NK-92 treated with Interleukin-12 subunit alpha and Interleukin-12 subunit beta, amount 100 ng/mL, for 24 hours (cell line): ENCODE data around the gene MIOX.
"Not testable (repeated sequence)": the region's sequence is repeated elsewhere in the genome, so short reads cannot be mapped to it uniquely, and the experiment has no call there.

Experiments used
- DNase-seq: peaks from one replicate; lab custom pipeline; 2025; lab: John Stamatoyannopoulos, UW

MIOX gene

DNA sequence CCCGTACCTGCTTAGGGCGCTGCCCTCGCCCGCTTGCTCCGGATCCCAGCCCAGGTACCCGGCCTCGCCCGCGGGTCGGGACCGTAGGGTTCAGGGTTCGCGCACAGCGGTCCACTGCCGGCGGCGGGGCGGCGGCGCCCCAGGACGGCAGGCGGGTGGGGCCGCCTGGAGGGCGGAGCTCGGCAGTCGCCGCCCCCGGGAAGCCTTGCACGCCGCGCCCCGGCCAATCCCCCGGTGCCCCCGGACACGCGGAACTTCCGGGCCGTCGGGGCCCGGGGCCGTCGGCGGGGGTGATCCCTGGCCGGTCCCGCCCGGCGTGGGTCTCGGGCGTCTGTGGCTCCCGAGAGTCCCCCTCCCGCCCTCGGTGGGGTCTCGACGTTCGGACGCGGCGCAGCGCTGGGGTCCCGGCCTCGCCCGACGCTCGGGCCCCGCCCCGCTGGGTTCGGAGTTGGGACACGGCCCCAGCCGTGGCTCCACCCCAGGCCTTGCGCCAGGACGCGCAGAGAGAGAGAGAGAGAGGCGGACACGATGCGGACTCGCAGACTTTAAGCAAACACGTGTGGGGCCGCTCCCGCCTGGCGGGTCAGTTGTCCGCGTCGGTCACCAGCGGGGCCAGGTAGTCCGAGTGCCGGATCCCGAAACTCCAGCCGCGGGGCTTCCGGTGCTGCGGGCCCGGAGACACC is 43.4 kb downstream of the MIOX start, which contains the start of gene TYMP:
TYMP (minus strand) TSS at position 116 of the 683 bp plus-strand sequence. CDS start 303 bp downstream, outside the sequence.
- DNase-seq: peak; percentile 78

DNA sequence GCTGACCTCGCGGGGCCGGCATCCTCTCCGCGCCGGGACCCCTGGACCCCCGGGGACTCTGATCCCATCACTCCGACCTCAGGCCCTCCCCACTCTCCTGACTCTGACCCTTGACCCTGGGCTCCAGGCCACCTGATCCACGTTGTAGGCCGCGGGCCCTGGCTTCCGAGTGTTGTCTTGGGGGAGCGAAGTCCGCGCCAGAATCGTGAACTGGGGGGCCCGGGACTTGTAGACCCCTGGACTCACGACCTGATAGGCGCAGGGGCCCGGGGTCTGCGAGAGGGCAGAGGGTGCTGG is 43.9 kb downstream of the MIOX start:
- DNase-seq: no peak

DNA sequence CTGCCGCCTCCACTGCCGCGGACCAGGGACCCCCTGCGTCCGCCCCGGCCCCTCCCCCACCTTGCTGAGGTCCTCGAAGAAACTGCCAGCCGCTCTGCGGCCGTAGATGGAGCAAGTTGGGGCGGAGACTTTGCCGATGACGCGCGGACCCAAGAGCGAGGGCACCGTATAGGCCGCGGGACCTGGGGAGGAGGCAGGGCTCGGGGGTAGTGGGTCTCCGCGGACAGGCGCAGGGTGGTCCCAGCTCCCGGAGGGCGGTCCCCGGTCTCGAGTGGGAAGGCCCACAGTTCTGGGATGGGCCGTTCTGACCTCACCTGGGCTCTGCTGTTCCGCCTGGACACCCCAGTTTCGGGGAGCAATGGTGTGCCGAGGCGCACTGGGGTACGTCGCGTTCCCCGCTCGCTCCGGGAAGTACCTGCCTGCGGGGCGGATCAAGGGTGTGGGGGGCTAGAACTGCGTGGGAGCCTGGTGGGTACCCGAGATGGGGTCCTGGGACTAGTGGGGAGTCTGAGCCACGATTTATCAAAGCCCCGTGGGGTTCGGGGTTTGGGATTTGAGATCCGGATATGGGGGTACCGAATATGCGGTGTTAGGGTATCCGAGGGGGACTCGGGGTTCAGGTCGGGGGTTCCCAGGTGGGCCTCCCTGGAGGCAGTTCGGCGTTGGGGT is 44.4 kb downstream of the MIOX start:
- DNase-seq: peak; percentile 85

DNA sequence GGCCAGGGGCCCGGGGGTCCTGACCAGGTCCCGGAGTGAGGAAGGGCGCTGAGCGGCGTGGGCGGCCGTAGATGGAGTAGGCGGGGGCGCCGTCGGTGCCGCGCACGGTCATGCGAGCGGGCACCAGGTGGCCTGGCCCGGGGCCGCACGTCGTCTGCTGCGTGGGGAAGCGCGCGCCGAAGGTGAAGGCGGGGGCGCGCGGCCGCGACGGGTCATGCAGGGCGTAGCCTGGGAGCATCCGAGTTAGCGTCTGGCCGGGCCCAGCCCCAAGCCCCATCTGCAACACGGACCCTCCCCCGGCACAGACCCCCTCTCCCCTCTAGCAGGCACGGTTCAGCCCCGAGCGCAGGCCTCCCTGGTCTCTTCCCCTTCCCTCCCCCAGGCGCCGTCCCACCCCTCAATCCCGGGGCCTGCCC is 44.9 kb downstream of the MIOX start:
- DNase-seq: peak; percentile 58

DNA sequence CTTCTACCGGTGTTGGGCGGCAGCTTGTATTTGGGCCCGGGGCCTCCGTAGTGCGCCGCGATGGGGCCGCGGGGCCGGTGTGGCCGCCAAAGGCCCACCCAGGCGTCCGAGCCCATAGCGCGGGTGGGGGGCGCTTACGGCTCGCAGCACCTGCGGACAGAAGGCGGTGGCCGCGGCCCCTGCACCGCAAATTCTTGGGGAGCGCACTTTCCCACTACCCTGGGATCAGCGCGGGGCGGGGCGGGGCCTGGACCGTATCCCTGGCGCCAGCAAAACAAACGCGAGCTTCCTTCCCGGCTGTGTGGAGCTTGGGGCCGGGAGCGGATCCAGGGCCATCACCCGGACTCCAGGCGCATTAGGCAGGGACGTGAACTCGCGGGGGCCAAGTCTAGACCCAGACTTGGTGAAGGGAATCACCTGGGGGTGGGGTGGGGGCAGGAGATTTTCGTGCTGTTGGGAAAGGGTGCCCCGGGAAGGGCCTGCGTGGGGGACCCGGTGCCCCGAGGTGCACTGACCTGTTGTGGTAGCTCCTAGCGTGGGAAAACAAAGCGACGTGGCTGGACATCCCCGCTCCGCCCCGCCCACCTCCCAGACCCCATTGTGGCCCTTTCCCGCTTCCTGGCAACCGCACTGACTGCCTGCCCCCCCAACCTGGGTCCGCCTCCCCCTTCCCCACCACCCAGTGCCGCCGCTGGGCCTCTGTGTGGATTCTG is 45.5 kb downstream of the MIOX start:
- peak; percentile 40 for DNase-seq

DNA sequence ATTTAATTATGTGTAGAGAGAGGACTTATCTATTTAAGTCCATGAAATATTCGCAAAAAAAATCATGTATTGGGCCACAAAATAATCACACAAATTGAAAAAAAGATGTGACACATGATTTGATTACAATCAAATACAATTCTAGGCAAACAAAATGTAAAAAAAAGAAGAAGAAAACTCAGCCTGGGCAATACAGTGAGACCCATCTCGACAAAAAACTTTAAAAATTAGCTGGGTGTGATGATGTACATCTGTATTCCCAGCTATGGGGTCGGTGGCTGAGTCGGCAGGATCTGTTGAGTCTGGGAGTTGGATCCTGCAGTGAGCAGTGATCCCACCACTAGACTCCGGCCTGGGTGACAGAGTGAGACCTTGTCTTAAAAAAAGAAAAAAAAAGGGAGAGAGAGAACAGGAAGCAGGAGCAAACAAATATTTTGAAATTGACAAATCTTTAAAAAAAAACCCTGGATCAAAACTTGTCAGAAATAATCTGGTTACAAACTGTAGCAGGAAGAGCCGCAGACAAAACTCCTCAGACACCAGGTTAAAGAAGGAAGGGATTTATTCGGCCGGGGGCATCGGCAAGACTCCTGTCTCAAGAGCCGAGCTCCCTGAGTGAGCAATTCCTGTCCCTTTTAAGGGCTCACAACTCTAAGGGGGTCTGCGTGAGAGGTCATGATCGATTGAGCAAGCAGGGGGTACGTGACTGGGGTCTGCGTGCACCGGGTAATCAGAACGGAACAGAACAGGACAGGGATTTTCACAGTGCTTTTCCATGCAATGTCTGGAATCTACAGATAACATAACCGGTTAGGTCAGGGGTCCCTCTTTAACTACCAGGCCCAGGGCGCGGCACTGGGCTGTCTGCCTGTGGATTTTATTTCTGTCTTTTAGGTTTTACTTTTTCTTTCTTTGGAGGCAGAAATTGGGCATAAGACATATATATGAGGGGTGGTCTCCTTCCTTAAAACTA is 46.5 kb downstream of the MIOX start:
- DNase-seq: no peak

DNA sequence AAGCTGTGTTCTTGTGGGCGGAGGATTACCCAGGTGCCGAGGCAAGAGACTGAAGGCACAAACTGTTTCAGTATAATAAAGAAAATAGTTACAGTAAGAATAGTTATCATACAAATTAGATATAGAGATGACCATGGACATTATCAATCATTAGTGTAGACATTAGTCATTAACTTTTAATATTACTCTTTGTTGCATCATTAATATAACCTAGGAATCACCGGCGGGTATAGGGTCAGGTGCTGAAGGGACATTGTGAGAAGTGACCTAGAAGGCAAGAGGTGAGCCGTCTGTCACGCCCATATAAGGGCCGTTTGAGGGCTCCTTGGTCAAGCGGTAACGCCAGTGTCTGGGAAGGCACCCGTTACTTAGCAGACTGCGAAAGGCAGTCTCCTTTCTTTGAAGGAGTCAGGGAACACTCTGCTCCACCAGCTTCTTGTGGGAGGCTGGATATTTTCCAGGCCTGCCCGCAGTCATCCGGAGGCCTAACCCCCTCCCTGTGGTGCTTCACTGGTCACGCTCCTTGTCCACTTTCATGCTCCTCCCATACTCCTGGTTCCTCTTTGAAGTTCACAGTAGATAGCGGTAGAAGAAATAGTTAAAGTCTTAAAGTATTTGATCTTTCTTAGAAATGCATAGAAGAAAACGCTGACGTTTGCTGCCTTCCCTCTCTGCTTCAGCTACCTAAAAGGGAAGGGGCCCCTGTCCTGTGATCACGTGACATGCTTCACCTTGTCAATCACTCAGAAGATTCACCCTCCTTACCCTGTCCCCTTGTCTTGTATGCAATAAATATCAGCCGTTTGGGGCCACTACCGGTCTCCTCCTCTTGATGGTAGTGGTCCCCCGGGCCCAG is 47.4 kb downstream of the MIOX start:
- not testable (repeated sequence) for DNase-seq

DNA sequence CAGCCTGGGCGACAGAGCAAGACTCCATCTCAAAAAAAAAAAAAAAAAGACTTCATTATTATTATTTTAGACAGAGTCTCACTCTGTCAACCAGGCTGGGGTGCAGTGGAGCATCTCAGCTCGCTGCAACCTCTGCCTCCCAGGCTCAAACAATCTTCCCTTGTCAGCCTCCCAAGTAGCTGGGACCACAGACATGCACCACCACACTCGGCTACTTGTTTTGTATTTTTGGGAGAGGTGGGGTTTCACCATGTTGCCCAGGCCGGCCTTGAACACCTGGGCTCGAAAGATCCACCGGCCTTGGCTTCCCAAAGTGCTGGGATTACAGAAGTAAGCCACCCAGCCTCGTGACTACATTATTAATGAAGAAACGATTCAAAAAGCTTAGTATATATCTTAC is 48.5 kb downstream of the MIOX start:
- DNase-seq: no peak

DNA sequence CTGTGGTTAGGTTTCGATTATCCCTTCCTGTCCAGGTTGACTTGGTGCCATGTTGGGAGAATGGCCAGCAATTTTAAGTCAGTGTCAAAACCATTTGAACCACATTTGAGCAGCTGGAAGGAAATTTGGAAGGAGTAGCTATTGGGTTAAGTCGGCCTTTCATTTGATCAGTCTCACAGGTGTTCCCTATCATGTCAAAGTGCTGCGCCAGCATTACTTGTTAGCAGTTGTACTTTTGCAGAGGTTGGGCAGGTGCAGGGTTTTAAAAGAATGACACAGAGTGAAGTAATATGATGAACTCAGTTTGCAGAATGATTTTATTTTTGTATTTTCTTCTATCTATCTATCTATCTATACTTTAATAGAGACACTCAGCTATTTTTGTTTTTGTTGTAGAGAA is 49.6 kb downstream of the MIOX start:
- DNase-seq: no peak

DNA sequence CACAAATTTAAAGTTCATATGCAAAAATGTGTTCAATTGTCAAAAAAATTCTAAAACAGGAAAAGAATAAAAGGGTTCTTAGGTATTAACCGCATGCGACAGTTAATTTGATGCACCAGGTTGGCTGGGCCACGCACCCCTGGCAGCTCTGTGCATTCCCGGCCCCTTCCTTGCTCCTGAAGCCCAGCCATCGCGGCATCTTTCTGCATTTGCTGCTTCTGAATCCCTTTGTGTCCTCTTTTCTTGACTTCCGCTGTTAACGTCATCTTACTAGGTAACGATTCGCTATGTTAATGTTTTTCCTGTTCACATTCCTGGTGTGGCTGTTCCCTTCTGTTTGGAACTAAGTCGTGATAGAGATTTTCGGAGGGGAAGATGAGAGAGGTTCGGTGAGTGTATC is 51.1 kb downstream of the MIOX start:
- no peak for DNase-seq
